HG02970 (cell line): ENCODE data around the gene PSMD14.

Source experiments
- ATAC-seq: cut with Tn5 transposase; IDR thresholded peaks from one replicate; pipeline ENCODE4 v1.9.1; 2021; ENCODE audit warnings: mild to moderate bottlenecking, moderate library complexity, moderate number of reproducible peaks; ENCODE audit not compliant: unreplicated experiment, low FRiP score

The PSMD14 gene

GRCh38 chr2:161430386-161430785, 122.2 kb downstream of the PSMD14 start:
- ATAC-seq: no peak

GRCh38 chr2:161432107-161432506, 123.9 kb downstream of the PSMD14 start:
- no peak for ATAC-seq

GRCh38 chr2:161434118-161434517, 125.9 kb downstream of the PSMD14 start:
- no peak for ATAC-seq

- ATAC-seq: no peak
Measured at GRCh38 chr2:161436411-161436810, 128.2 kb downstream of the PSMD14 start.

DNA sequence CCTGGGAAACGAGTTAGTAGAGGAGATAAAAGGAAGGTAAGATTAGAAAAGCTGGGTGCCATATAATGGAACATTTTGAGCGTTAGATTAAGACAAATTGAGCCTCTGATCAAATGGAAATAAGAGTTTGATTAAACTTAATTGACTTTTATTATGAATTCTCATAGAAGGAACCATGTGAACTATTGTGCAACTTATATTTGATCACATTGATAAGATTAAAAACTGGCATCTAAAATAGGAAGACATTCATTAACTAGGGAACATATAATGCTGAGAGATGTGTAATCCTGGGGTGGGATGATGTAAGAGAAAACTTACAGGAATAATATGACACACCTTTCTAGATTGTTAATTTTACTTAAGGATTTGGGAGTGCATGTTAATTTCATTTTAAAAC, 130.4 kb downstream of the PSMD14 start:
- ATAC-seq: no peak

GRCh38 chr2:161445097-161445496, 136.9 kb downstream of the PSMD14 start:
- no peak for ATAC-seq

DNA sequence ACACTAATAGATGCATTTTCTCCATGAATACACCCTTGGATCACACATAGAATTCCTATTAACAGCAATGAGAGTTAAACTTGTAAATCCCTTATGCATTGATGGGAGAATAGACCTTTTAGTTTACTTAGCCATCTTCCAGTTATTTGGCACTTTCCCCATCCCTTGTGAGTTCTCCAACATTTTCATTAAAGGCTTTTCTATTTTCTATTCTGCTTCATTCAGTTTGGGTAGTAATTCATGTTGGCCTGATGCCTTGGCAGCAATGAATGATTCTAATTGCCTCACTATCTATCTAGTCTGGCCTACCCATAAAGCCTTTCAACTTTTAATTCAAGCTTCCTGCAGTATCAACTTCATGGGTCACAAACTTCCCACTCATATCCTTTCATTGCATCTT, 140.2 kb downstream of the PSMD14 start:
- ATAC-seq: no peak
